ENCODE measurements around the gene FRAS1.
"Not testable (repeated sequence)": the region's sequence is repeated elsewhere in the genome, so short reads cannot be mapped to it uniquely, and the experiment has no call there.

Gene FRAS1

GRCh38 chr4:78057135-78057599, at the start of gene FRAS1:
TSS of gene FRAS1 (plus strand) at chr4:78057323. CDS start at chr4:78058010, 687 bp downstream.
- peak in 35 of 58 donors; percentile 2 to 73 (median 23) for DNase-seq

DNA sequence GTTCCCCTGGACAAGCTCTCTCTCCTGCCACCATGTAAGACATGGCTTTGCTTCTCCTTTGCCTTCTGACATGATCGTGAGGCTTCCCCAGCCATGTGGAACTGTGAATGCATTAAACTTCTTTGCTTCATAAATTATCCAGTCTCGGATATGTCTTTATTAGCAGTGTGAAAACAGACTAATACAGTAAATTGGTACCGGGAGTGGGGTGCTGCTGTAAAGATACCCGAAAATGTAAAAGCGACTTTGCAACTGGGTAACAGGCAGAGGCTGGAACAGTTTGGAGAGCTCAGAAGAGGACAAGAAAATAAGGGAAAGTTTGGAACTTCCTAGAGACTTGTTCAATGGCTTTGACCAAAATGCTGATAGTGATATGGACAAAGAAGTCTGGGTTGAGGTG, 46.1 kb upstream of the FRAS1 start:
- not testable (repeated sequence) for DNase-seq

DNA sequence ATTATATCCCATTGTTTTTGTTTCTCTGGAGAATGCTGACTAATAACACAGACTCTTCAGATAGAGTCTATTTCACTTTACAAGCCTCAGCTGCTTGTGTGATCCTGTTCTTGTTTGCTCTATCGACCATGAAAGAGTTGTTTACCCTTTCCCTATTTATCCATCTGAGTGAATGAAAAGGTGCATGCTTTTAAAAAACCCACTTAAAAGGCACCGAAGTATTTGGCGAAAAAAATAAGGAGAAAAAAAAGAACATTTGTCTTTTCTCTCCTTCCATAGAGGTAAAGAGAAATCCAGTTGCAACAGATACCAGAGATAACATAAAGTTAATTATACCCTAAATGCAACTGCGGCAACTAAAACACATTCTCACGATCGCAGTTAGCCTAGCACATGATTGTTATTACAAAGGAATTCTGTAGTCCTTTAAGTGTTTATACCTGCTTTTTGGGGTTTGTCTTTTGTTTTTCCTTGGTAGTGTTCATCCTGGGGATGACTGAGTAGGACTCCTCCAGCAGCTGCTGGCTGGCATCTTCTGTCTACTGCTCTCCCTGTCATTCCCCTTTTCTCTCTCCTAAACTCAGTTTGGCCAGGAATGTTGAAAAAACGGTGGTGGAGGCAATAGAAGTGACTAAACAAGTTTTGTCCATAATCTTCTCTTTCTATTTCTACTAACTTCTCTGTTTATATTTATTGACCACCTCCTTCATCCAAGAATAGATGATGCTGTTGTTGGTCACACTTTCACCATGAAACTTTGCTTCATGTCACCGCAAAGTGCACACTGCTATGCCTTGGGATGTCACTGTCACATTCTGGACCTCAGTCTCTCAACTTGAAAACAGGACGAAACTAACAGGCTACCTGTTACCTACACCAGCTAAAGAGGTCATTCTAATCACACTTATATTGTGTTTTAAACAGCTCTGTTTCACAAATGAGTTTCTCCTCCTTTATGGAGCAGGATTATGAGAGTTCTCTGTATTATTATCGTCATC, 41.9 kb upstream of the FRAS1 start:
- DNase-seq = no peak

- DNase-seq = no peak
These were observed 38.7 kb upstream of the FRAS1 start for GRCh38 chr4:78018271-78019049.

- no peak for DNase-seq
These were observed 37.7 kb upstream of the FRAS1 start for GRCh38 chr4:78019414-78019813.

GRCh38 chr4:78020677-78021076, 36.4 kb upstream of the FRAS1 start:
- DNase-seq = no peak

DNA sequence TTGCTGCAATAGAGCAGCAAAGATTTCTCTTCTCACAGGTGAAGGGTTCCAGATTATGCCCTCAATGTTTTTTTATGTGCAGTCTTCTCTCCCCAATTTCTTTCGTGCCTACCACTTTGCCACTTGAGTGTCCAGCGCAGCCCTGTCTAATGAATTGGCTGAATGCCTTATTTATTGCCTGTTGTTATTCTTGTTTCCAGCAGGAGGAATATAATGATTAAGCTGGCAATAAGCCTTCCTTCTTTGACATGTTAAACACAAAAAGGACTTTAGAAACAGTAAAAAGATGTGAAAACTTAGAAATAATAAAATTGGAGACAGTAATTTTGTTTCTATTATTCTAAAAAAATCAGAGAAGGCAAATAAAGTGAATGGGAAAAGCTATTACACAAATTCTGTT, 34.6 kb upstream of the FRAS1 start:
- DNase-seq = no peak

DNA sequence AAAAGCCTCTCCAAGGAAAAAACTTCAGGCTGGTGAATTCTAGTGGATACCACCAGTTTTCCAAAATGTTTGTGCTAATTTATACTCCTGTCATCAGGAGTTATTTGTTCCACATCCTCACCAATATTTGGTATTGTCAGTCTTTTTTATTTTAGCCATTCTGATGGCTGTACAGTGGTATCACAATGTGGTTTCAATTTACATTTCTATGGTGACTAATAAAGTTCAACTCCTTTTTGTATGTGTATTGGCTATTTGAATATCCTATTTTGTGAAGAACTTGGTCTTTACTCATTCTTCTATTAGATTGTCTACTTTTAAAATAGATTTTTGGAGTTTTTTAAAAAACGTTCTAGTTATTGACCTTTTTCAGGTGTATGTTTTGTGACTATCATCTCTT, 33.0 kb upstream of the FRAS1 start:
- no peak for DNase-seq

DNA sequence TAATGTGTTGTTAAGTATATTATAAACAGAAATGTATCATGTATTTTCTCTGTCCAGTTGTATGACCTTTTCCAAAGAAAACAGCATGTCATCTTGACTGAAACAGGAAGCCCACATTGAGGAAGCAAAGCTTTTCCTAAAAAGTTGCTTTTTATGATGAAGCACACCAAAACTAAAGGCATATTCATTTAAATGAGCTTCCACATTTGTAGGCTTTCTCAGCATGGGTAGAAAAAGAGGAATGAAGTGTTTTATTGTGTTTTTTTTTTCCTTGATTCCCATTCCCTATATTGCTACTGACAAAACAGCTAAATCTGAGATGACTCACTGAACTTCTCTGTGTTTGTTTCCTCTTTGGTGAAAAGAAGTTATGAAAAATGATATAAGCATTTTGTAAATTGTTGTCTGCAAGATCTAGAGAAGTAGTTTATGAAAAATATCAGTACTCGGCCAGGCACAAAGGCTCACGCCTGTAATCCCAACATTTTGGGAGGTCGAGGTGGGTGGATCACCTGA, 32.5 kb upstream of the FRAS1 start:
- no peak for DNase-seq

DNA sequence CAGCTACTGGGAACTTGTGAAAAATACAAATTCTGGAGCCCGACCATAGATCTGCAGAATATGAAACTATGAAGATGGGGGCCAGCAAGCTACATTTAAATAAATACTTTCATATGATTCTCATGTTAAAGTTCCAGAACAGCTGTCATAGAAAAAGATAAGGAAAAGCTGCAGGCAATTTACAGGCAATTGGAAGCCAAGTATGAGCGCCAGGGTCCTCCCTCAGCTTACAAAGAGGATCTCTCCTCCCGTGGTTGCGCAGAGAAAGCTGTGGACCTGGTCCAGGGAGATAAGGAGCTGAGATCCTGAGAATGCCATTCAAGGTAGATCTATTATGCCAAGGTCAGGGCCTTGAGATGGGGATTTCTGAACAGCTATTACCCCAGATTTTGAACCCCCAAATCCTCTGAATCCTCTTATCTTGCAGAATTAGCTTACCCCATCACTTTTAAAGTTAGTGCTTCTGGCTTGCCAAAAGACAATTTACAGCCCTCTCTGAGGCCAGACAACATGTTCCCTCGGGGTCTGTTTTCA, 25.6 kb upstream of the FRAS1 start:
- DNase-seq = no peak

GRCh38 chr4:78032446-78032845, 24.7 kb upstream of the FRAS1 start:
- no peak for DNase-seq

DNA sequence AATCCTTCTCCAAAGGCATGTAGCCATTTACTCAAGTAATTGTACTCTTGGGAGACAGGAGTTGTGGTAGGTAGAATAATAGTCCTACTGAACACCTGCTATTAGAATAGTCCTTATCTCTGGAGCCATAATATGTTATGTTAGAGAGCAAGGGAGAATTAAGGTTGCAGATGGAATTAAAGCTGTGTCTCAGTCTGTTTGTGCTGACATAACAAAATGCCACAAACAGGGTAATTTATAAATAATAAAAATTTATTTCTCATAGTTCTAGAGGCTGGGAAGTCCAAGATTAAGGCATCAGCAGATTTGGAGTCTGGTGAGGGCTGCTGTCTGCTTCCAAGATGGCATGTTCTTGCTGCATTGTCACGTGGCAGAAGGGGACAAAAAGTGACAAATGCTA, 24.2 kb upstream of the FRAS1 start:
- DNase-seq = no peak

DNA sequence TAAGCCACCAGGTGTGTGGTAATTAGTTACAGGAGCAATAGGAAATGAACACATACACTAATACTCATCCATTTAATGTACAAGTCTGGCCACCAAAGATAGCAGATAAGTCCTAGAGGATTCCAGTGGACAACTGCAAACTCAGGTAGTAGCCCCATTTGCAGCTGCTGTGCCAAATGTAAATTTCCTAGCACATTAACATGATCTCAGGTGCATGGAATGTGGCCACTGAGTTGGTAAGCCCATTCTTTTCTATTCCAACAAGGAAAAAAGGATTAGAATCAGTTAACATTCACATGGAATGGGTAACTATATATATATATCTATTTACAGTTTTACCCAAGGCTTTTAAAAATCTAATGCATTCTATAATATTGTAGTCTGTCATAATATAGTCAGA, 23.3 kb upstream of the FRAS1 start:
- no peak for DNase-seq

DNA sequence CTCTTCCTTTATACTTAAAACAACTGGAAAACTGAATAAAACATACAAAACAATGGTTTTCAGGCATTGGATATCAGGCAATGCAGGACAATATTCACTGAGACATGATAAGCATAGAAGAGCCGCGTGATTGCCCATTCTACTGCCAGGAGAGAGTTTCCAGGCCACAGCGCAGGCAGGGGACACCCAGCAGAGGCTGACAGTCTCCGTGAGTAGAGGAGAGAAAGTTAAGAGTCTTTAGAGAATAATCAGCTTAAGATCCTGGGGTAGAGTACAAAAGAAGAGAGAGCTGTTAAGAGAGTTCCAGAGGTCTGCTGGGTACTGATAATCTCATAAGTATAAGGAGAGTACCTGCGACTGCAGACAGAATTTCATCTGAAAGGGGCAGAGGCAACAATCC, 18.4 kb upstream of the FRAS1 start:
- no peak for DNase-seq

GRCh38 chr4:78039678-78040077, 17.4 kb upstream of the FRAS1 start:
- no peak for DNase-seq

DNA sequence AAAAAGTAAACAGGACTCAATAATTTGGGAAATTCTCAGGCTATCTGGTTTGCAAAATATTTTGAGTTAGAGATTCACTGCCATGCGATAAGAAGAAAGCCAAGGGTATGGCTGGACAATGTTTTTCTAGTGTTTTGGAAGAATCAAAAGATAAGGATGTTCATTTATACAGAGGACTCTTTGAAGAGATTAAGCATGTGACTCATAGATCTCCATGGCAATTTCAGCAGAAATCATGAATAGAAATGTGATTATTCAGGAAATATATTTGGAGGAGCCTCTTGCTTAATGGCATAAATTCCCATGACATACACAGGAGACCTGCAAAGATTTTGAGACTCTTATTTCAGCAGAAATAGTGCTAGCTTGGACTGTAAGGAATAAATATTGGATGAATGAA, 16.7 kb upstream of the FRAS1 start:
- DNase-seq = no peak

GRCh38 chr4:78047366-78047765, 9.8 kb upstream of the FRAS1 start:
- DNase-seq = no peak

- DNase-seq = peak in 48 of 58 donors; percentile 4 to 66 (median 31)
These were observed 626 bp upstream of the FRAS1 start for GRCh38 chr4:78056265-78057129.

DNA sequence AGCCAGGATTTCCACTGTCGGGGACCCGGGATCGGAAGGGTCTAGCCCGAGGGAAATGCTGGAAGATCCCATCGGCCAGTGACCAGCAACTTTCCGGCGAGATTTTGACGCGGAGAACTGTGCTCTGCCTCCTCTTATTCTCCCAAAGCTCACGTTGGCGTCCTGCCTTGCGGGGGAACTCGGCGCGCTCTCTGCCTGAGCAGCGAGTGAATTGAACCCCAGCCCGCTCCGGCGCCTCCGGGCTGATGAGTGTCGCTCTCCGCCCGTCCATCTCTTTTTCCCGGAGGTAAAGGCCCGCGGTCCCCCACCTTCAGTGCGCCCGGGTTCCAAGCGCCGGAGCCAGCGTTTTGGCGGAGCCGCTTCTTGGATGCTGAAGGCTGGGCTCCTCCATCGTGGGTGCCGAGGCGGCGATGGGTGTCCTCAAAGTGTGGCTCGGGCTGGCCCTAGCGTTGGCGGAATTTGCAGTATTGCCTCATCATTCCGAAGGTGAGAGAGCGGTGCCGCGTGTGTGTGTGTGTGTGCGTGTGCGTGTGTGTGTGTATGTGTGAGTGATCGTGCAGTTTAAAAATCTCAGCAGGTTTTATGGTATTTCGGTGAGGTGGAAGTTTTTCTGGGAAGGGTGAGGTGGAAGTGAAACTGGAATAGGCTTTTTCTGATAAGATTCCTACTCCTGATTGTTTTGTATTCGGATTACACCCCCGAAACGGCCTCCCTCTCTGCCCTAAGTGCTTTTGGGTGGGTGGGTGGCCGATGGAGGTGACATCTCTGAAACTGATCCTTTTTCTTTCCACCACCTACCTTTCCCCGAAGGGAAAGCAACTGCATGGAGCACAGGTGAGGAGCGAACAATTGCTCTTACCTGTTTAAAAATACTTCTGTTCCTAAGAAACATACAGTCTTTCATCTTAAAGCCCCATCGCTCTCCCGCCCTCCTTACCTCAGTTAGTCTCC, 752 bp downstream of the FRAS1 start:
- DNase-seq = peak in 38 of 58 donors; percentile 1 to 67 (median 24)
